GM12801 (cell line): ENCODE measurements around the gene FAR2.

Experiments
- CTCF ChIP-seq: IDR thresholded peaks from one replicate; pipeline ENCODE4 v1.5.1; 2011; ENCODE audit warnings: control low read depth; ENCODE audit not compliant: insufficient read length; ENCODE audit errors: extremely low read depth

FAR2 gene

DNA sequence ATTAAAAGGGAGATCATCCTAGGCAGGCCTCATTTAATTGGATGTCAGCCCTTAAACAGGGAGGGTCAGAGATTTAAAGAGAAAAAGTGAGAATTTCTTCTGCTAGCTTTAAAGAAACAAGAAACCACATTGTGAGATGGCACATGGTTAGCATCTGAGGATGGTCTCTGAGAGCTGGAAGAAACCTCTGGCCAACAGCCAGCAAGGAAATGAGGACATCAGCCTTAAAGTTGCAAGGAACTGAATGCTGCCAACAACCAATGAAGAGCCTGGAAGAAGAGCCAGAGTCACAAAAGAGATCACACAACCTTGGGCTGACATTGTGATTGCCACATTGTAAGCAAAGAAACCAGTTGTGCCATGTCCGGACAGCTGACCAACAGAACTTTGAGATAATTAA lies 17.5 kb upstream of the FAR2 start:
- no peak for TF ChIP-seq CTCF

- no peak for TF ChIP-seq CTCF
Observed at GRCh38 chr12:29132316-29132715, 16.8 kb upstream of the FAR2 start.

- no peak for TF ChIP-seq CTCF
Observed at GRCh38 chr12:29133181-29133580, 15.9 kb upstream of the FAR2 start.

DNA sequence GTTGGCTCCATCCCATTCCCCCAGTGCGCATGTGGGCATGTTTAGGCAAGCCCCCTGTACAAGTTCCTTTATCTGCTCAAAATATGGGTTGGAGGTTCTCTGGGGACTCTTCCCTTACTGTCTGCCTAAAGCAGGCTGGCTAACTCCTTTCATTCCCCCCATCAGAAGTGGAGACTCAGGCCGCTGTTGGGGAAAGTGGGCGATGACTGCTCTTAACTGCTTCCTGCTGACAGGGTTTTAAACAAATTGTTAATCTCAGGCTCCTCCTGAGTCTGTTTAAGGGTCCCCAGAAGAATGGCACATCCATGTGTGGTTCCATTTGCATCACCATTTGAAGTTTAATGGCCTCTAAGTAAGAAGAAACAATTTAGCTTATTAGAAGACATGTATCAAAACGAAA lies 15.4 kb upstream of the FAR2 start:
- TF ChIP-seq CTCF = no peak

DNA sequence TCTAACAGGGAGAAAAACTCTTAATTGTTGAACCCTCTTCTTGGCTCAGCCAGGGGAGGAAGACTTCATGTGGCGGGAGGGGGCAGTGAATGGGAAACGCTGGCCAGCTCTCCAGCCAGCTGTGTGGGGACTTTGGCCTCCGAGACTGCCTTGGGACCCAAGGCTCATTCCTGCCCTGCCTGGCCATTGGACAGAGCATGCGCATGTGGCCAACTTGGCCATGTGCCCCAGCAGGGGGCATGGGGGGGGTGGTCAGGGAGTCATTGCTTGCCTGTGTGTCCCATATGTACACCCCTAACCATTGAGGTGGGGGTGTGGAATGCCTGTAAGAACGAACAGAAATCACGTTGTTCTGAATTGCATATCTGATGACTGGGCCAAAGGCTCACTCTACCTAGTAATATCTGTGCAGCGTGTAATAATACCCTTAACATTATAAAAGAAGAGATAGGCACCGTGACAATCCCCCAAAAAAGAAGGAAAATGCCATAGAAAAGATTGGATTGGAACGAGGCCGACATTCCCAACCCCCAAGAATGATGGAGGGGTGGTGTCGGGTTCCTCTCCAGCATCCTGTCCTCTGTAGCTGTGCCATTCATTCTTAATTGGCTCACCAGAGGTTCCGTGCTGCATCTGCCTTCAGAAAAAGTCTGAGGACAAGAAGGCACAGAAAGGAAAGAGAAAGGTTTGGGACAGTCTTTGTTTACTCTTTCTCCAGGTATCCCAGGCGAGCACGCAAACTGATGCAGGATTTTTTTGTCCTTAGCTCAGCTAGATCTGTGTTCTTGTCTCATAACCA lies 3.5 kb upstream of the FAR2 start:
- TF ChIP-seq CTCF = no peak

- TF ChIP-seq CTCF = no peak
Observed at GRCh38 chr12:29146196-29146595, 2.9 kb upstream of the FAR2 start.

GRCh38 chr12:29147731-29148595 lies 1.1 kb upstream of the FAR2 start:
- no peak for TF ChIP-seq CTCF
